NB4 (cell line): ENCODE data around the gene RIMBP3C.
"Not testable (repeated sequence)": the region's sequence is repeated elsewhere in the genome, so short reads cannot be mapped to it uniquely, and the experiment has no call there.

Source experiments
- MYC ChIP-seq: IDR thresholded peaks from 2 replicates; pipeline ENCODE4 v1.6.1; 2011; ENCODE audit warnings: low read depth, low read length
- POLR2A ChIP-seq: IDR thresholded peaks from 2 replicates; pipeline ENCODE4 v1.6.1; 2011; ENCODE audit warnings: mild to moderate bottlenecking; ENCODE audit not compliant: insufficient read length; ENCODE audit errors: extremely low read depth
- TF ChIP-seq, protein P1 (sequence below): IDR thresholded peaks from one replicate; pipeline ENCODE4 v1.5.1; 2012; ENCODE audit warnings: low read depth, low read length
- TF ChIP-seq, protein P2 (sequence below): IDR thresholded peaks from 2 replicates; pipeline ENCODE4 v1.6.1; 2011; ENCODE audit warnings: low read depth, low read length

DNA sequence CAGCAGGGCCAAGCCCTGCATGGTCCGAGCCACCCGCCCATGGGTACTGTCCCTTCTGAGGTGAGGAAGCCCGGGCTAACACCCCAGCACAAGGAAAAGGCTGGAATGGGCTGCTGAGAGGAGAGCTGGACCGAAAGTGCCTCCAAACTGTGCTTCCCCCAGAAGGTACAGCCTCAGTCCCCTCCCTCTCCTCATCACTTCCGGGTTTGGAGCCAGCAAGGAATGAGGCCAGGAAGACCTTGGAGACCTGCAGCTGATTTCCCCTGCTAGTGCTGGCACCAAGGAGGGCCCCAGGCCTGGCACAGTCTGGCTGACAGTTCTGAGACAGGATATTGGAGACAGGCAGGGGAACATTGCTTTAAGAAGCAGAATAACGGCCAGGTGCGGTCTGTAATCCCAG is 52.8 kb downstream of the RIMBP3C start:
- not testable (repeated sequence) for TF ChIP-seq POLR2A, MYC
- TF ChIP-seq, protein P1, sequence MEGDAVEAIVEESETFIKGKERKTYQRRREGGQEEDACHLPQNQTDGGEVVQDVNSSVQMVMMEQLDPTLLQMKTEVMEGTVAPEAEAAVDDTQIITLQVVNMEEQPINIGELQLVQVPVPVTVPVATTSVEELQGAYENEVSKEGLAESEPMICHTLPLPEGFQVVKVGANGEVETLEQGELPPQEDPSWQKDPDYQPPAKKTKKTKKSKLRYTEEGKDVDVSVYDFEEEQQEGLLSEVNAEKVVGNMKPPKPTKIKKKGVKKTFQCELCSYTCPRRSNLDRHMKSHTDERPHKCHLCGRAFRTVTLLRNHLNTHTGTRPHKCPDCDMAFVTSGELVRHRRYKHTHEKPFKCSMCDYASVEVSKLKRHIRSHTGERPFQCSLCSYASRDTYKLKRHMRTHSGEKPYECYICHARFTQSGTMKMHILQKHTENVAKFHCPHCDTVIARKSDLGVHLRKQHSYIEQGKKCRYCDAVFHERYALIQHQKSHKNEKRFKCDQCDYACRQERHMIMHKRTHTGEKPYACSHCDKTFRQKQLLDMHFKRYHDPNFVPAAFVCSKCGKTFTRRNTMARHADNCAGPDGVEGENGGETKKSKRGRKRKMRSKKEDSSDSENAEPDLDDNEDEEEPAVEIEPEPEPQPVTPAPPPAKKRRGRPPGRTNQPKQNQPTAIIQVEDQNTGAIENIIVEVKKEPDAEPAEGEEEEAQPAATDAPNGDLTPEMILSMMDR: not testable (repeated sequence)
- TF ChIP-seq, protein P2, sequence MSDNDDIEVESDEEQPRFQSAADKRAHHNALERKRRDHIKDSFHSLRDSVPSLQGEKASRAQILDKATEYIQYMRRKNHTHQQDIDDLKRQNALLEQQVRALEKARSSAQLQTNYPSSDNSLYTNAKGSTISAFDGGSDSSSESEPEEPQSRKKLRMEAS: not testable (repeated sequence)
